Suppressor macrophage treated with lipopolysaccharide for 1 hour (primary cell): ENCODE data around the gene HORMAD2.

Experiments
- DNase-seq, 3 donors: peaks; one replicate each; pipeline ENCODE4 v3.0.0-alpha.2; 2020 to 2022

Gene HORMAD2

GRCh38 chr22:30171008-30171407 lies 90.7 kb downstream of the HORMAD2 start:
- DNase-seq = no peak

GRCh38 chr22:30175690-30176288 lies 95.5 kb downstream of the HORMAD2 start:
- DNase-seq = no peak

GRCh38 chr22:30176431-30176830 lies 96.2 kb downstream of the HORMAD2 start:
- no peak for DNase-seq

GRCh38 chr22:30178181-30179126 lies 98.2 kb downstream of the HORMAD2 start:
- no peak for DNase-seq

GRCh38 chr22:30180616-30181015 lies 100.4 kb downstream of the HORMAD2 start:
- no peak for DNase-seq

- no peak for DNase-seq
These were observed 101.4 kb downstream of the HORMAD2 start for GRCh38 chr22:30181459-30182349.

GRCh38 chr22:30182350-30182745 lies 102.1 kb downstream of the HORMAD2 start:
- no peak for DNase-seq

GRCh38 chr22:30182815-30183214 lies 102.6 kb downstream of the HORMAD2 start:
- DNase-seq = peak in 2 of 3 donors; percentile 39

- no peak for DNase-seq
These were observed 103.0 kb downstream of the HORMAD2 start for GRCh38 chr22:30183271-30183670.

- DNase-seq = no peak
These were observed 103.6 kb downstream of the HORMAD2 start for GRCh38 chr22:30183861-30184278.

- no peak for DNase-seq
These were observed 104.9 kb downstream of the HORMAD2 start for GRCh38 chr22:30185129-30185528.

GRCh38 chr22:30185549-30185948 lies 105.3 kb downstream of the HORMAD2 start:
- no peak for DNase-seq

GRCh38 chr22:30186041-30186440 lies 105.8 kb downstream of the HORMAD2 start:
- no peak for DNase-seq

- no peak for DNase-seq
These were observed 106.2 kb downstream of the HORMAD2 start for GRCh38 chr22:30186510-30186909.

- no peak for DNase-seq
These were observed 106.8 kb downstream of the HORMAD2 start for GRCh38 chr22:30187094-30187493.

- no peak for DNase-seq
These were observed 107.5 kb downstream of the HORMAD2 start for GRCh38 chr22:30187529-30188407.

- DNase-seq = peak; percentile 35 to 56 (median 48)
These were observed 108.6 kb downstream of the HORMAD2 start for GRCh38 chr22:30188911-30189310.

GRCh38 chr22:30190574-30190973 lies 110.3 kb downstream of the HORMAD2 start:
- DNase-seq = no peak

GRCh38 chr22:30191040-30191701 lies 110.9 kb downstream of the HORMAD2 start:
- DNase-seq = no peak

GRCh38 chr22:30192427-30192826 lies 112.2 kb downstream of the HORMAD2 start:
- DNase-seq = peak in 2 of 3 donors; percentile 46 to 51

GRCh38 chr22:30193031-30193775 lies 112.9 kb downstream of the HORMAD2 start:
- DNase-seq = peak; percentile 46 to 53 (median 48)
